Activated CD8-positive, alpha-beta memory T cell treated with anti-CD3 and anti-CD28 coated beads, Interleukin-2, amount 10 ng/mL, durations not matched to agents 7 days and 5 days (primary cell): ENCODE results near the gene POLE. TPM values are rescaled to one million over a fixed set of nuclear protein-coding genes. Genes with fewer than 3 reads are reported as not detected.

Source experiments
- ATAC-seq: fragments of 150-1000 bp; cut with Tn5 transposase; one replicate; pipeline ENCODE4 v1.10.0; 2021; ENCODE audit warnings: moderate library complexity
- CTCF ChIA-PET: fragments of 350-600 bp; sonication (Branson Sonifier 250); formaldehyde crosslinking; loops from one replicate; lab custom pipeline; 2021; ENCODE audit warnings: antibody characterized with exemption; lab: Charles Lee
- DNase-seq: peaks from one replicate; pipeline ENCODE4 v3.0.0-alpha.2; 2020
- H3K27ac Mint-ChIP-seq: one replicate; pipeline ENCODE4 v1.8.0; 2021; ENCODE audit warnings: mild to moderate bottlenecking, mixed read lengths
- H3K27me3 Mint-ChIP-seq: one replicate; pipeline ENCODE4 v1.8.0; 2021; ENCODE audit warnings: mixed read lengths
- H3K36me3 Mint-ChIP-seq: one replicate; pipeline ENCODE4 v1.8.0; 2021; ENCODE audit warnings: mild to moderate bottlenecking, mixed read lengths
- H3K4me1 Mint-ChIP-seq: one replicate; pipeline ENCODE4 v1.8.0; 2021; ENCODE audit warnings: mixed read lengths
- H3K4me3 Mint-ChIP-seq: one replicate; pipeline ENCODE4 v1.8.0; 2021; ENCODE audit warnings: mild to moderate bottlenecking, moderate library complexity, mixed read lengths
- H3K9me3 Mint-ChIP-seq: one replicate; pipeline ENCODE4 v1.8.0; 2022; ENCODE audit warnings: low read depth, mixed read lengths
- total RNA-seq, 2 experiments: library from RNA; stranded (reverse); gene quantifications; one replicate each; pipeline ENCODE4 v1.2.3, GENCODE V29; 2021

Gene POLE
- total RNA-seq, 2 experiments from 2014 or later = 170 to 221 TPM

- peaks cover 74% of the 10 kb centered on the region for H3K36me3 Mint-ChIP-seq
- DNase-seq = no peak
- H3K27me3 Mint-ChIP-seq = no peaks in the 10 kb centered on the region
- no peaks in the 10 kb centered on the region for H3K9me3 Mint-ChIP-seq
- no peak for ATAC-seq
- H3K4me3 Mint-ChIP-seq = no peak overlapping the region
- peaks cover 31% of the 10 kb centered on the region for H3K4me1 Mint-ChIP-seq
- no peak overlapping the region for H3K27ac Mint-ChIP-seq
- CTCF ChIA-PET = no interaction called here
These were observed 22.0 kb downstream of the POLE start for GRCh38 chr12:132665149-132665491.

- peaks cover 35% of the 10 kb centered on the region for H3K4me1 Mint-ChIP-seq
- H3K4me3 Mint-ChIP-seq = no peak overlapping the region
- CTCF ChIA-PET = no interaction called here
- no peaks in the 10 kb centered on the region for H3K9me3 Mint-ChIP-seq
- no peak for ATAC-seq
- H3K27me3 Mint-ChIP-seq = no peaks in the 10 kb centered on the region
- H3K27ac Mint-ChIP-seq = no peak overlapping the region
- no peak for DNase-seq
- H3K36me3 Mint-ChIP-seq = peaks cover 74% of the 10 kb centered on the region
These were observed 22.7 kb downstream of the POLE start for GRCh38 chr12:132664206-132665148.

DNA sequence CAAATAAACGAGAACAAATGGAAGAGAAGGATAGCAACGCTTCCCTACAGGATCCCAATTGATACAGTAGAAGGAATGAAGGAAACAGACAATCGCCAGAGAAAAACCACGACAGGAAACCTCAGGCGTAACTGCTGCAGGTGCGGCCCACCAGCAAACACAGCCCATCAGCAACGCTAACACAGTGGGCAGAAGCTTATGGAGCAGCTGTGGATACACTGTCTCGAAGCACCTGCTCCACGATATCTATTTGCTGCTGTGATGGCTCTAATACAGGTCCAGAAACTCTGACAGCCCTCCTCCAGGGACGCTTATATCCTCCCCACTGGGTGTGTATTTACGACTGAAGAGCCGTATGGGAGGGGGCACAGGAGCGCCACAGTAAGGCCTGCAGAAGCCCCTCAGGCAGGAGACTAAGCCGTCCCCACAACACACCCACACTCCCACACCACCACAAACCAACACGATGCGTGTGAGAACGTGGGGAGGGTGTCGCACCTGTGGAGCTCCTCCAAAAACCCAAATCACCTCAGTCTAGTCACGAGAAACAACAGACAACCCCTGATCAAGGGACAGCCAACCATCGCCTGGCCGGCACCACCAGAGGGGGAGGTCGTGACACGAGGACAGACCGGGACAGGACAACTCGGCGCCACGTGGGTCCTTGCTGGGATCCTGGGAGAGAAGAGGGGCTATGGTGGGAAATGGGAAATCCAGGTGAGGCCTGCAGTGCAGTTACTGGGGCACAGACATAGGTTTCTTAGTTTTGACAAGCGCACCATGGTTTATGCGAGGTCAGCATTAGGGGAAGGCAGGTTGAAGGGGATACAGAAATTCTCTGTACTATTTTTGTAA lies 24.0 kb downstream of the POLE start:
- no peaks in the 10 kb centered on the region for H3K27me3 Mint-ChIP-seq
- DNase-seq (no peak), ATAC-seq (no peak)
- H3K27ac Mint-ChIP-seq = peak overlapping the region; percentile 52
- peaks cover 35% of the 10 kb centered on the region for H3K4me1 Mint-ChIP-seq
- no peak overlapping the region for H3K4me3 Mint-ChIP-seq
- no peaks in the 10 kb centered on the region for H3K9me3 Mint-ChIP-seq
- CTCF ChIA-PET = no interaction called here
- H3K36me3 Mint-ChIP-seq = peaks cover 78% of the 10 kb centered on the region

- H3K27ac Mint-ChIP-seq = peak overlapping the region; percentile 16
- CTCF ChIA-PET = no interaction called here
- no peak overlapping the region for H3K4me3 Mint-ChIP-seq
- no peaks in the 10 kb centered on the region for H3K9me3 Mint-ChIP-seq
- ATAC-seq (no peak), DNase-seq (no peak)
- no peaks in the 10 kb centered on the region for H3K27me3 Mint-ChIP-seq
- H3K4me1 Mint-ChIP-seq = peaks cover 35% of the 10 kb centered on the region
- peaks cover 82% of the 10 kb centered on the region for H3K36me3 Mint-ChIP-seq
These were observed 25.2 kb downstream of the POLE start for GRCh38 chr12:132661972-132662371.

DNA sequence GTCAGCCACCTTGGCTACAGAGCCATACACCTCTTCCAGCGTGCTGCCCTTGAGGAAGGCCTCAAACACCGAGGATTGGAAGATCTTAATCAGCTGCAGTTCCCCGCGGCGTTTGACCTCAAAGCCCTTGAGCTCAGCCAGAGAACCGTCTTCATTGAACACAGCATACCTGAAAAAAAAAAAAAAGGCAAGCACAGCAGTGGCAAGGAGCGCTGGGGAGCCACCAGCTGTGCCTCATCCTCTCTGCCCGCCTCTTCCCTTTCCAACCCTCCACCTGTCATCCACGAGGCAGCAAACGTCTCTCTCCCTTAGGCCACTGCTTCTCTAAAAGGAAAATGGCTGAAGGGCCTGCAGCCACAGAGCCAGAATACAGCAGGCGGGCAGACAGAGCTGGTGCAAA lies 26.1 kb downstream of the POLE start:
- ATAC-seq (no peak), DNase-seq (no peak)
- H3K36me3 Mint-ChIP-seq = peaks cover 79% of the 10 kb centered on the region
- no peaks in the 10 kb centered on the region for H3K27me3 Mint-ChIP-seq
- H3K4me1 Mint-ChIP-seq = peaks cover 35% of the 10 kb centered on the region
- CTCF ChIA-PET = no interaction called here
- no peak overlapping the region for H3K4me3 Mint-ChIP-seq
- no peaks in the 10 kb centered on the region for H3K9me3 Mint-ChIP-seq
- peak overlapping the region; percentile 29 for H3K27ac Mint-ChIP-seq

GRCh38 chr12:132660052-132660451 lies 27.1 kb downstream of the POLE start:
- H3K4me1 Mint-ChIP-seq = peaks cover 35% of the 10 kb centered on the region
- no peak overlapping the region for H3K4me3 Mint-ChIP-seq
- H3K9me3 Mint-ChIP-seq = no peaks in the 10 kb centered on the region
- peaks cover 72% of the 10 kb centered on the region for H3K36me3 Mint-ChIP-seq
- ATAC-seq (no peak), DNase-seq (no peak)
- no peaks in the 10 kb centered on the region for H3K27me3 Mint-ChIP-seq
- CTCF ChIA-PET = no interaction called here
- no peak overlapping the region for H3K27ac Mint-ChIP-seq

GRCh38 chr12:132659146-132659545 lies 28.0 kb downstream of the POLE start:
- CTCF ChIA-PET = no interaction called here
- no peak for DNase-seq
- ATAC-seq = no peak
- H3K27ac Mint-ChIP-seq = no peak overlapping the region
- no peaks in the 10 kb centered on the region for H3K27me3 Mint-ChIP-seq
- no peaks in the 10 kb centered on the region for H3K9me3 Mint-ChIP-seq
- H3K4me3 Mint-ChIP-seq = no peak overlapping the region
- H3K36me3 Mint-ChIP-seq = peaks cover 70% of the 10 kb centered on the region
- peaks cover 34% of the 10 kb centered on the region for H3K4me1 Mint-ChIP-seq

DNA sequence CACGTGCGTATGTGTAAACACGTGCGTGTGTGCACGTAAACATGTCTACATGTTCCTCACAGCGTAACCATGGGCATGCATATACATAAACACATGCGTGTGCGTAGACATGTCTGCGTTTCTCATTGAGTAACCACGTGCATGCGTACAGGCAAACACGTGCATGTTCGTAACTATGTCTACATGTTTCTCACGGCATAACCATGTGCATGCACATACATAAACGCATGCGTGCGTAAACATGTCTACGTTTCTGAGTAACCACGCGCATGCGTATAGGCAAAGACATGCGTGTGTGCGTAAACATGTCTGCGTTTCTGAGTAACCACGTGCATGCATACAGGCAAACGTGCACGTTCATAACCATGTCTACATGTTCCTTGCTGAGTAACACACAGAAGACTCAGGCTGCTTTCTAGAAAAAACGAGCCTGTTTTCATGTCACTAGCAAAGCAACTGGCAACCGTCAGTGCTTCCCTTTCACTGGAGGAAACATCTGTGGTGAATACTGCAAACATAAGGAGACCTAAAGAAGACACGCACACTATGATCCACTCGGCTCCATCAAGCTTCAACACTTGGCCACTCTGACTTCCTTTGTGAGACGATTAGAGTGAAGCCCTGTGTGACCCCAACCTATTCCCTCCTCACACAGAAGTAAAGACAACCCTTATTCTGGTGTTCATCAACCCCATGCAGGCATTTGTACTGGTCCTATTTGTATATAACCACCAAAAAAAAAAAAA lies 28.8 kb downstream of the POLE start:
- no peak for DNase-seq
- Mint-ChIP-seq H3K27me3 (no peaks in the 10 kb centered on the region), H3K4me1 (peaks cover 31% of the 10 kb centered on the region), H3K27ac (no peak overlapping the region), H3K4me3 (no peak overlapping the region), H3K9me3 (no peaks in the 10 kb centered on the region), H3K36me3 (peaks cover 72% of the 10 kb centered on the region)
- CTCF ChIA-PET = interaction anchor here (0.7 kb wide), 1 partner anchor 301 kb away, joined by 5 read pairs; no protein-coding TSS in a partner anchor
- no peak for ATAC-seq

DNA sequence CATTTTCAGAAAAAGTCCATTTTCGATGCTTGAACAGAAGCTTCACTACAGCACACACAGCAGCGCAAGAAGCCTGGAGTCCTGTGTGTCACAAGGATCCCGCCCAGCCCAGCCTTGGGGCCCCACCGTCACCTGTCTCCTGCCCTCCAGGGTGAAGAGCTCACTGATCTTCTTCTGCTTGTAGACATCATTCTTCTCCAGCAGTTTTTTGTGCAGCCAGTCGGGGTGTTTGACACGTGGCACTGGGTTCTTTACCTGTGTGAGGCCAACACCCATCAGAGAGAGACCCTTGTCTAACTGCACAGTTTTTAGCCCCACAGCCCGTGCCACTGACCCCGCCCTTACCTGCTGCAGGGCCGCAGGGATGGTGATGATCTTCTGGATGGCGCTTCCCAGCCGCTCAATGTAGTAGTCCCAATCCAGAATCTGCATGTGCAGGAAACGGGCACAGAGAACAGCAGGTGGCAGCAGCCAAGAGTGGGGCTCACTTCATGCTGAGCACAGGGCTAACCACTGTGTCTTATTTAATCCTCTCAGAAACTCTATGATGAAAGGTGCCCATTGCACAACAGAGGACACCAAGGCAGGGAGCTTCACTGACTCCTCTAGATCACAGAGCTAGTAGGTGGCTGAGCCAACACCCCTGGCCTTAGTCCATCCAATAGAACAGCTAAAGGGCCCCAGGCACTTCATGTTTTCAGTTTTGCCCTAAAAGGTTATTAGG lies 30.0 kb downstream of the POLE start:
- ATAC-seq (no peak), DNase-seq (no peak)
- CTCF ChIA-PET = interaction anchor here (0.6 to 1.3 kb wide), 2 partner anchors 14 to 18 kb away, joined by 3 read pairs; no protein-coding TSS in a partner anchor
- H3K4me1 Mint-ChIP-seq = peaks cover 20% of the 10 kb centered on the region
- H3K27me3 Mint-ChIP-seq = no peaks in the 10 kb centered on the region
- no peaks in the 10 kb centered on the region for H3K9me3 Mint-ChIP-seq
- H3K36me3 Mint-ChIP-seq = peaks cover 70% of the 10 kb centered on the region
- H3K4me3 Mint-ChIP-seq = no peak overlapping the region
- no peak overlapping the region for H3K27ac Mint-ChIP-seq

GRCh38 chr12:132653567-132654290 lies 33.4 kb downstream of the POLE start:
- CTCF ChIA-PET = no interaction called here
- no peaks in the 10 kb centered on the region for H3K9me3 Mint-ChIP-seq
- peaks cover 9% of the 10 kb centered on the region for H3K4me1 Mint-ChIP-seq
- H3K4me3 Mint-ChIP-seq = no peak overlapping the region
- H3K27me3 Mint-ChIP-seq = no peaks in the 10 kb centered on the region
- H3K27ac Mint-ChIP-seq = peak overlapping the region; percentile 48
- no peak for ATAC-seq
- no peak for DNase-seq
- peaks cover 58% of the 10 kb centered on the region for H3K36me3 Mint-ChIP-seq

GRCh38 chr12:132651444-132652100 lies 35.6 kb downstream of the POLE start:
- ATAC-seq = no peak
- CTCF ChIA-PET = interaction anchor here (1.6 kb wide), 1 partner anchor 13 kb away, joined by 4 read pairs; no protein-coding TSS in a partner anchor
- H3K36me3 Mint-ChIP-seq = peaks cover 53% of the 10 kb centered on the region

More at GRCh38 chr12:132651444-132652100, 35.6 kb downstream of the POLE start:
- Mint-ChIP-seq H3K4me3 (no peak overlapping the region), H3K9me3 (no peaks in the 10 kb centered on the region), H3K27ac (peak overlapping the region; percentile 6), H3K4me1 (peaks cover 21% of the 10 kb centered on the region), H3K27me3 (no peaks in the 10 kb centered on the region)
- DNase-seq = no peak
